Astrocyte of the cerebellum (primary cell): ENCODE results near the gene HYAL1.

ENCODE experiments used
- DNase-seq: peaks from one replicate; pipeline ENCODE4 v3.0.0-alpha.2; 2011; ENCODE audit warnings: low read depth
- H3K4me3 ChIP-seq: 2 replicates; pipeline ENCODE4 v1.5.1; 2011; ENCODE audit warnings: mild to moderate bottlenecking, low read depth, low read length, moderate library complexity
- in situ Hi-C: cut with HindIII; loops from 2 replicates; pipeline ENCODE4 v1.10.0; 2017; ENCODE audit warnings: low sequenced_read_pairs
- TF ChIP-seq, protein P1 (sequence below): IDR thresholded peaks from 2 replicates; pipeline ENCODE4 v1.5.1; 2012; ENCODE audit warnings: low read length, low read depth, moderate library complexity, mild to moderate bottlenecking; ENCODE audit errors: missing control alignments

Gene HYAL1

GRCh38 chr3:50322386-50323091, 19.2 kb upstream of the HYAL1 start, which contains the start of gene HYAL2:
TSS of gene HYAL2 (minus strand) at chr3:50322745. CDS start at chr3:50320489, 2,256 bp downstream.
- peak within 1 kb of the TSS; percentile 77 for H3K4me3 ChIP-seq
- DNase-seq: no peak
- TF ChIP-seq, protein P1, sequence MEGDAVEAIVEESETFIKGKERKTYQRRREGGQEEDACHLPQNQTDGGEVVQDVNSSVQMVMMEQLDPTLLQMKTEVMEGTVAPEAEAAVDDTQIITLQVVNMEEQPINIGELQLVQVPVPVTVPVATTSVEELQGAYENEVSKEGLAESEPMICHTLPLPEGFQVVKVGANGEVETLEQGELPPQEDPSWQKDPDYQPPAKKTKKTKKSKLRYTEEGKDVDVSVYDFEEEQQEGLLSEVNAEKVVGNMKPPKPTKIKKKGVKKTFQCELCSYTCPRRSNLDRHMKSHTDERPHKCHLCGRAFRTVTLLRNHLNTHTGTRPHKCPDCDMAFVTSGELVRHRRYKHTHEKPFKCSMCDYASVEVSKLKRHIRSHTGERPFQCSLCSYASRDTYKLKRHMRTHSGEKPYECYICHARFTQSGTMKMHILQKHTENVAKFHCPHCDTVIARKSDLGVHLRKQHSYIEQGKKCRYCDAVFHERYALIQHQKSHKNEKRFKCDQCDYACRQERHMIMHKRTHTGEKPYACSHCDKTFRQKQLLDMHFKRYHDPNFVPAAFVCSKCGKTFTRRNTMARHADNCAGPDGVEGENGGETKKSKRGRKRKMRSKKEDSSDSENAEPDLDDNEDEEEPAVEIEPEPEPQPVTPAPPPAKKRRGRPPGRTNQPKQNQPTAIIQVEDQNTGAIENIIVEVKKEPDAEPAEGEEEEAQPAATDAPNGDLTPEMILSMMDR: no peak
- in situ Hi-C loops: no loop called here

GRCh38 chr3:50322115-50322385, 18.7 kb upstream of the HYAL1 start:
- H3K4me3 ChIP-seq: peak overlapping the region; percentile 77

GRCh38 chr3:50321336-50322114, 18.2 kb upstream of the HYAL1 start:
- in situ Hi-C loops: no loop called here
- H3K4me3 ChIP-seq: peak overlapping the region; percentile 77
- TF ChIP-seq, protein P1: peak; percentile 52
- peak; percentile 63 for DNase-seq

More at GRCh38 chr3:50322115-50322385, 18.7 kb upstream of the HYAL1 start:
- in situ Hi-C loops: no loop called here
- TF ChIP-seq, protein P1: no peak
- no peak for DNase-seq

DNA sequence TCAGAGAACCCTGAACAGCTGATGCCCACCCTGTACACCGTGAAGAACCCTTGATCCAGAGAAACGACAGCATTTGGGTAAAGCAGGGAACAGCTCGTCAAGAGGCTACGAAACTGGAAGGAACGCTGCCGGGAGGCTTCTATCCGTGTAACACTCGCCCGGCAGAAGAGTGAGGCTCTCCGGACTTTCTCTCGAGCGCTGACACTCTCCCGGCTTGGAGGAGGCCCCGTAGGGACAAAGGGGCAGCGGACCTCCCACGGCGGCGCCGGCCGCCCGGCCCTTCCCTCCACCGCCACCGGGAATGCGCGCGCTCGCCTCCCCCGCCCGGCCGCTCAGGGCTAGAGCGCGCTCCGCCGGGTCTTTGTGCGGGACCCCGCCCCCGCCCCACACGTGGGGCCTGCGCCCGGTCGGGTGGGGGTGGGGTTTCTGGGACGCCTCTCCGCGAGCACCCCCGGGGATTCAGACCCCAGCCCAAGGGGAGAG, 17.5 kb upstream of the HYAL1 start:
- in situ Hi-C loops: no loop called here
- H3K4me3 ChIP-seq: peak overlapping the region; percentile 77
- TF ChIP-seq, protein P1: no peak
- DNase-seq: no peak

DNA sequence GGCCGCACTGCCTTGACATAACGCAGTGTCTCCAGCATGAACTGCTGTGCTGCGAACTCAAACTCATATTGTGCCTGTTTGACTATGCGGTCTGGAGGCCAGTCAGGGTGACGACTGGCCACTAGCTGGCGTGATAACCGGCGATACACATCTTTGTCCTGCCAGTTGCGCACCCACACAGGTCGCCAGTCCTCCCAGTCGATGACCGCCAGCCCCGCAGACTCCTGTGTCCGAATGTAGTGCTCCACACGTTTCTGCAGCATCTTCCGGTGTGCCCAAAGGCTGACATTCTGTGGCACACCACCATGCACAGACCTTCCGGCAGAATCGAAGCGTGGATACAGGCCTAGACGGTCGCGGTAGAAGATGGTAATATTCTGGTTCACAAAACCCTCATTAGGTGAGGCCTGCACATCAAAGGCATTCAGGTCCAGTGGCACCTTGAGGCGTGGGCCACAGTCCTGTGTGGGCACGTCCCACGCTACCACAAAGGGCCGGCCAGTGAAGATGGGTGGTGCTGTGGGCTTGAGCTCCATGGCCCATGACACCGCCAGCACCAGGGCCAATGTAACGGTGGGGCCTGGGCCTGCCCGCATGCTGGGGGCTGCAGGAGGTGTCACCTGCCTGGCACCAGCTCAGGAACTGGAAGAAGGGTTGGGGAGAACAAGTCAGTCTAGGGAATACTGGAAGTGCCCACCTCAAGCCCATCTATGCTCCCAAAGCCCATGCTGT, 16.7 kb upstream of the HYAL1 start:
- TF ChIP-seq, protein P1: no peak
- DNase-seq: no peak
- peak overlapping the region; percentile 77 for H3K4me3 ChIP-seq
- in situ Hi-C loops: no loop called here

DNA sequence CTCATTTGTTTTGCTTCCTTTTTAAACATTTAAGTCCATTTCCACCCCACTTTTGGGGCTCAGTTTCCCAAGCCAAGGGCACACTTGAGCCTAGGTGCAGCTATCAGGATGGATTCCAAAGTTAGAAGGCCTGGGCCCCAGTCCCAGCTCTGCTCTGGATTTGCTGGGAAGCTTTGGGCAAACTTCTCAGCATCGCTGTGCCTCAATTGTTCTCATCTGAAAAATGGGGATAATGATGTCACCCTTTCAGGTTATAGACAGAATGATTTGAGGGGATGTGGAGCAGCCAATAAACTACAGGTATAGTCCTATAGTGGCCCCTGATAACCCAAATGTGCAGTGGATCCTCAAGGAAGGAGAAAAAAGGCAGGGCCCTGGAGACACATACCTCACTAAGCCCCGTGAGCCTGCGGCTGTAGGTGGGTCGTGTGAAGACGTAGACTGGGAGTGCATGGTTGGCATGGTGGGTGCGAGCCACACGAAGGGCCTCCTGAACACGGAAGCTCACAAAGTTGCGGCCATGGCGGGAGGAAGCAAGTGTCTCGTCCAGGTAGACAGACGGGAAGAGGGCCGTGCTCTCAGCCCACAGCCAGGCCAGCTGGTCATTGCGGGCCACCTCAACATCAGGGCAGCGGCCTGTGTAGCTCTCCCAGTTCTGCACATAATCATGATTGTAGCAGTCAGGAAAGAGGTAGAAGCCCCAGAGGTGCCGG, 16.0 kb upstream of the HYAL1 start:
- TF ChIP-seq, protein P1: no peak
- DNase-seq: no peak
- H3K4me3 ChIP-seq: no peak overlapping the region
- in situ Hi-C loops: no loop called here
